Stomach (tissue), 4 donors: ENCODE data around the gene TNRC6A.

Experiments
- EP300 ChIP-seq: sonication (generic); formaldehyde crosslinking; IDR thresholded peaks from one replicate; pipeline ENCODE4 v1.6.1; 2017; ENCODE audit warnings: antibody characterized with exemption
- POLR2A ChIP-seq, 4 donors: fragments of 450-650 bp; IDR thresholded peaks; one replicate each; pipeline ENCODE4 v1.6.1; 2016; ENCODE audit warnings: antibody characterized with exemption in 4 of 4, control low read depth in 2 of 4, mild to moderate bottlenecking in 1 of 4, moderate library complexity in 1 of 4
- POLR2AphosphoS5 ChIP-seq, 3 donors: sonication (generic); formaldehyde crosslinking; IDR thresholded peaks; one replicate each; pipeline ENCODE4 v1.6.1; 2016; ENCODE audit warnings: antibody characterized with exemption in 3 of 3
- TF ChIP-seq, protein P1 (sequence below), 7 experiments: fragments of 450-650 bp in 4 of 7; fragments of 200-600 bp in 3 of 7; sonication (generic) in 3 of 7; IDR thresholded peaks; one replicate each; pipeline ENCODE4 v1.5.1; 2016 to 2019; ENCODE audit warnings: antibody characterized with exemption in 7 of 7, control low read depth in 2 of 7, mild to moderate bottlenecking in 1 of 7

DNA sequence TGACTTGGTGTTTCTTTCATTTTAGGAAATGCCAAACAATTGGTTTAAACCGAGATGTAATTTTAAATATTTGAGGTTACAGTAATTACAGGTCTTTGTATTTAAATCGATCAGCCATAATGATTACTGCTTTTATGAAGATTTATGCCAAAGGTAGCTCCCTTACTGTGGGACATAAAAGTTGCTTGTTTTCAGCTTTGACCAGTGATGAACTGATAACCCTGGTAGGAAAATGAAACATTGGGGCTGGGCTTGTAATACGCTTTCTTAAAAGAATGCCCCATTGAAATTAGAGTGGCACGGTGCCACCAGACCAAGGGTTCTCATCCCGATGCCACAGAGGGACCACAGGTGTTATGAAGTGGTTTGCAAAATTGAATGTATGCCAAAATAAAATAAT, 7.3 kb downstream of the TNRC6A start:
- TF ChIP-seq POLR2A (IDR thresholded peaks at IDR 0.05) (no peak), EP300 (no peak), POLR2AphosphoS5 (IDR thresholded peaks at IDR 0.05) (no peak)
- TF ChIP-seq, protein P1, sequence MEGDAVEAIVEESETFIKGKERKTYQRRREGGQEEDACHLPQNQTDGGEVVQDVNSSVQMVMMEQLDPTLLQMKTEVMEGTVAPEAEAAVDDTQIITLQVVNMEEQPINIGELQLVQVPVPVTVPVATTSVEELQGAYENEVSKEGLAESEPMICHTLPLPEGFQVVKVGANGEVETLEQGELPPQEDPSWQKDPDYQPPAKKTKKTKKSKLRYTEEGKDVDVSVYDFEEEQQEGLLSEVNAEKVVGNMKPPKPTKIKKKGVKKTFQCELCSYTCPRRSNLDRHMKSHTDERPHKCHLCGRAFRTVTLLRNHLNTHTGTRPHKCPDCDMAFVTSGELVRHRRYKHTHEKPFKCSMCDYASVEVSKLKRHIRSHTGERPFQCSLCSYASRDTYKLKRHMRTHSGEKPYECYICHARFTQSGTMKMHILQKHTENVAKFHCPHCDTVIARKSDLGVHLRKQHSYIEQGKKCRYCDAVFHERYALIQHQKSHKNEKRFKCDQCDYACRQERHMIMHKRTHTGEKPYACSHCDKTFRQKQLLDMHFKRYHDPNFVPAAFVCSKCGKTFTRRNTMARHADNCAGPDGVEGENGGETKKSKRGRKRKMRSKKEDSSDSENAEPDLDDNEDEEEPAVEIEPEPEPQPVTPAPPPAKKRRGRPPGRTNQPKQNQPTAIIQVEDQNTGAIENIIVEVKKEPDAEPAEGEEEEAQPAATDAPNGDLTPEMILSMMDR (IDR thresholded peaks at IDR 0.05), result no peak
